Adrenal gland (tissue), 5 donors: ENCODE data around the gene EXOC3L1.

Experiments used
- CTCF ChIP-seq, 6 experiments: fragments of 450-650 bp in 4 of 6; fragments of 200-600 bp in 2 of 6; sonication (generic) in 1 of 6; IDR thresholded peaks; 1 replicate in 5 of 6; 2 replicates in 1 of 6; pipeline versions ENCODE4 v1.5.1 to v1.8.0; 2016 to 2021; ENCODE audit warnings: antibody characterized with exemption in 6 of 6, mild to moderate bottlenecking in 2 of 6, moderate library complexity in 1 of 6
- POLR2A ChIP-seq, 2 donors: fragments of 450-650 bp; IDR thresholded peaks; one replicate each; pipeline ENCODE4 v1.6.1; 2017; ENCODE audit warnings: antibody characterized with exemption in 2 of 2, mild to moderate bottlenecking in 2 of 2, moderate library complexity in 1 of 2
- donor health status: DM: no; HTN: no; CAD: no.

DNA sequence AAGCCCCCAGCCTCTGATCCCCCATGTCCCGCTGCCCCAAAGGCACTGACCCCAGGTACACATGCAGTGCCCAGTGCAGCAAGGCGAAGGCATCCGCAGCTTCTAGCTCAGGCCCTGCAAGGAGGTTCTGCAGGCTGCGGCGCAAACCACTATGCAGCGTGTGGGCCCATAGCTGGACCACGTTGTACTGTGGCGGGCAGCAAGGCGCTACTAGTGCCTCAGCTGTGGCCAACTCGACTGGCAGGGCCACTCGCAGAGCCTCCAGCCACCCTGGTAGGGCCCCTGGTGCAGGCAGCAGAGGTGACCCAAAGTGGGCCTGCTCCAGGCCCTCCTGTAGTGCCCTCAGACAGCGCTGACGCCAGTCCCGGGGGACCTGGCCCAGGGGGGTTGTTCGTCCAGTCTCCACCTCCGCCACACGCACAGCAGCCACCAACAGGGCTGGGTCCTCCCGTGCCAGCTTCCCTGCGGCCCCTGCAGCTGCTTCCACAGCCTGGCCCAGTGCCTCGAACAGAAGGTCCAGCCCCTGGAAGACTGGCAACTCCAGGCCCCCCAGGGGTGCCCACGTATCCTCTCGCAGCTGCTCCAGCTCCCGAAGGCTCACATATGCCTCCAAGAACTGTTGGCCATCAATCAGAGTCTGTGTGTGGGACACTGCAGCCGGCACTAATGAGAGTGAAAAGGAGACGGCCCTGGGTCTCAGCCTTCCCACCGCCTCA, 2.6 kb downstream of the EXOC3L1 start:
- TF ChIP-seq CTCF (IDR thresholded peaks at IDR 0.05): no peak
- TF ChIP-seq POLR2A (IDR thresholded peaks at IDR 0.05): no peak
